HG03108 (cell line): ENCODE data around the gene HLA-B.

Experiments used
- ATAC-seq: cut with Tn5 transposase; IDR thresholded peaks from one replicate; pipeline ENCODE4 v1.9.1; 2021; ENCODE audit warnings: moderate library complexity; ENCODE audit not compliant: unreplicated experiment

HLA-B gene

GRCh38 chr6:31308050-31308844, 48.7 kb downstream of the HLA-B start:
- no peak for ATAC-seq

- ATAC-seq, result no peak
Measured at GRCh38 chr6:31307669-31308049, 49.3 kb downstream of the HLA-B start.

GRCh38 chr6:31305703-31306219, 51.2 kb downstream of the HLA-B start:
- ATAC-seq, result no peak

GRCh38 chr6:31304683-31305082, 52.3 kb downstream of the HLA-B start:
- no peak for ATAC-seq
